Measurements from ENCODE around the gene GLRX5.

The GLRX5 gene

GRCh38 chr14:95518045-95518751, 16.7 kb upstream of the GLRX5 start:
- Mint-ChIP-seq H3K27ac (peak overlapping the region in 1 of 3 experiments; percentile 46), H3K27me3 (ENCODE audit: low read depth) (peaks cover 34% of the 10 kb centered on the region), H3K36me3 (ENCODE audit: low read depth) (no peaks in the 10 kb centered on the region), H3K4me3 (peak overlapping the region; percentile 79 to 82 (median 80)), H3K4me1 (peaks cover 28% of the 10 kb centered on the region), H3K9me3 (no peaks in the 10 kb centered on the region)
- TF ChIP-seq CTCF (IDR thresholded peaks at IDR 0.05; ENCODE audit: unreplicated experiment in 3 of 3): no peak

- Mint-ChIP-seq H3K36me3 (ENCODE audit: low read depth) (no peaks in the 10 kb centered on the region), H3K9me3 (no peaks in the 10 kb centered on the region), H3K4me1 (peaks cover 33% of the 10 kb centered on the region), H3K27me3 (ENCODE audit: low read depth) (peaks cover 33% of the 10 kb centered on the region), H3K27ac (peak overlapping the region in 1 of 3 experiments; percentile 60), H3K4me3 (peak overlapping the region in 1 of 3 experiments; percentile 30)
- TF ChIP-seq CTCF (IDR thresholded peaks at IDR 0.05; ENCODE audit: unreplicated experiment in 3 of 3): no peak
These were observed 15.2 kb upstream of the GLRX5 start for GRCh38 chr14:95519699-95520098.

GRCh38 chr14:95520346-95520745, 14.5 kb upstream of the GLRX5 start:
- Mint-ChIP-seq H3K27ac (no peak overlapping the region), H3K4me1 (peaks cover 26% of the 10 kb centered on the region), H3K4me3 (no peak overlapping the region), H3K36me3 (ENCODE audit: low read depth) (no peaks in the 10 kb centered on the region), H3K27me3 (ENCODE audit: low read depth) (peaks cover 27% of the 10 kb centered on the region), H3K9me3 (no peaks in the 10 kb centered on the region)
- TF ChIP-seq CTCF (IDR thresholded peaks at IDR 0.05; ENCODE audit: unreplicated experiment in 3 of 3): no peak

- Mint-ChIP-seq H3K36me3 (ENCODE audit: low read depth) (no peaks in the 10 kb centered on the region), H3K4me3 (no peak overlapping the region), H3K27me3 (ENCODE audit: low read depth) (peaks cover 27% of the 10 kb centered on the region), H3K27ac (no peak overlapping the region), H3K4me1 (peaks cover 20% of the 10 kb centered on the region), H3K9me3 (no peaks in the 10 kb centered on the region)
- TF ChIP-seq CTCF (IDR thresholded peaks at IDR 0.05; ENCODE audit: unreplicated experiment in 3 of 3): no peak
These were observed 13.8 kb upstream of the GLRX5 start for GRCh38 chr14:95521001-95521400.

- no peak for TF ChIP-seq CTCF (IDR thresholded peaks at IDR 0.05; ENCODE audit: unreplicated experiment in 3 of 3)
These were observed 12.7 kb upstream of the GLRX5 start for GRCh38 chr14:95522116-95522515.

GRCh38 chr14:95522556-95522955, 12.3 kb upstream of the GLRX5 start:
- Mint-ChIP-seq H3K4me3 (no peak overlapping the region), H3K9me3 (no peaks in the 10 kb centered on the region), H3K27ac (no peak overlapping the region), H3K36me3 (ENCODE audit: low read depth) (no peaks in the 10 kb centered on the region), H3K27me3 (ENCODE audit: low read depth) (peaks cover 20% of the 10 kb centered on the region), H3K4me1 (peaks cover 17% of the 10 kb centered on the region)
- no peak for TF ChIP-seq CTCF (IDR thresholded peaks at IDR 0.05; ENCODE audit: unreplicated experiment in 3 of 3)

More at GRCh38 chr14:95522116-95522515, 12.7 kb upstream of the GLRX5 start:
- Mint-ChIP-seq H3K27me3 (ENCODE audit: low read depth) (peaks cover 25% of the 10 kb centered on the region), H3K4me1 (peaks cover 17% of the 10 kb centered on the region), H3K4me3 (no peak overlapping the region), H3K36me3 (ENCODE audit: low read depth) (no peaks in the 10 kb centered on the region), H3K9me3 (no peaks in the 10 kb centered on the region), H3K27ac (no peak overlapping the region)

Data from nephron (organoid).